GM21447 (cell line): Measurements from ENCODE around the gene USP17L15.
"Not testable (repeated sequence)": the region's sequence is repeated elsewhere in the genome, so short reads cannot be mapped to it uniquely, and the experiment has no call there.

Experiments
- ATAC-seq: cut with Tn5 transposase; IDR thresholded peaks from one replicate; pipeline ENCODE4 v1.9.1; 2021; ENCODE audit not compliant: unreplicated experiment

USP17L15 gene, protein sequence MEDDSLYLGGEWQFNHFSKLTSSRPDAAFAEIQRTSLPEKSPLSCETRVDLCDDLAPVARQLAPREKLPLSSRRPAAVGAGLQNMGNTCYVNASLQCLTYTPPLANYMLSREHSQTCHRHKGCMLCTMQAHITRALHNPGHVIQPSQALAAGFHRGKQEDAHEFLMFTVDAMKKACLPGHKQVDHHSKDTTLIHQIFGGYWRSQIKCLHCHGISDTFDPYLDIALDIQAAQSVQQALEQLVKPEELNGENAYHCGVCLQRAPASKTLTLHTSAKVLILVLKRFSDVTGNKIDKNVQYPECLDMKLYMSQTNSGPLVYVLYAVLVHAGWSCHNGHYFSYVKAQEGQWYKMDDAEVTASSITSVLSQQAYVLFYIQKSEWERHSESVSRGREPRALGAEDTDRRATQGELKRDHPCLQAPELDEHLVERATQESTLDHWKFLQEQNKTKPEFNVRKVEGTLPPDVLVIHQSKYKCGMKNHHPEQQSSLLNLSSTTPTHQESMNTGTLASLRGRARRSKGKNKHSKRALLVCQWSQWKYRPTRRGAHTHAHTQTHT

DNA sequence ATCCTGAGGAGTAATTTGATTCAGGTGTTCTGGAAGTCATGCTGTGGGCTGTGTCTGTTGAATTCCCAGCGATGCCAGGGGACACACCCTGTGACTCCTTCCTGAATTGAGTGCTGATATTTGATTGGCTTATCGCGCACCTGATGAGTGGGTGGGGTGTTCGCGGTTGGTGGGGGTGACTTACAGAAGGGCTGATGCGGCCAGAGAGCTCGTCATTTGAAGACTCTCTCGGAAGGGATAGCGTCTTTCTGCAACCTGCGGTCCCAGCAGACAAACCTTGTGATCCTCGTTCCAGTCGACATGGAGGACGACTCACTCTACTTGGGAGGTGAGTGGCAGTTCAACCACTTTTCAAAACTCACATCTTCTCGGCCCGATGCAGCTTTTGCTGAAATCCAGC is at the start of gene USP17L15:
Gene USP17L15, plus strand, starts transcription at position 301 of the 400 bp plus-strand sequence. Its CDS starts 0 bp downstream, at position 301.
- not testable (repeated sequence) for ATAC-seq

GRCh38 chr4:9210357-9210756 is 23.8 kb upstream of the USP17L15 start, which contains the start of gene USP17L10:
Gene USP17L10, plus strand, starts transcription at chr4:9210657. Its CDS starts 0 bp downstream, at chr4:9210657.
- not testable (repeated sequence) for ATAC-seq

GRCh38 chr4:9214701-9215100 is 19.5 kb upstream of the USP17L15 start:
- not testable (repeated sequence) for ATAC-seq

- ATAC-seq = not testable (repeated sequence)
Observed at GRCh38 chr4:9215105-9215504, 19.1 kb upstream of the USP17L15 start, which contains the start of gene USP17L11. Gene USP17L11, plus strand, starts transcription at chr4:9215405. Its CDS starts 0 bp downstream, at chr4:9215405.

GRCh38 chr4:9219852-9220251 is 14.3 kb upstream of the USP17L15 start, which contains the start of gene USP17L12:
Gene USP17L12, plus strand, starts transcription at chr4:9220152. Its CDS starts 0 bp downstream, at chr4:9220152.
- not testable (repeated sequence) for ATAC-seq

DNA sequence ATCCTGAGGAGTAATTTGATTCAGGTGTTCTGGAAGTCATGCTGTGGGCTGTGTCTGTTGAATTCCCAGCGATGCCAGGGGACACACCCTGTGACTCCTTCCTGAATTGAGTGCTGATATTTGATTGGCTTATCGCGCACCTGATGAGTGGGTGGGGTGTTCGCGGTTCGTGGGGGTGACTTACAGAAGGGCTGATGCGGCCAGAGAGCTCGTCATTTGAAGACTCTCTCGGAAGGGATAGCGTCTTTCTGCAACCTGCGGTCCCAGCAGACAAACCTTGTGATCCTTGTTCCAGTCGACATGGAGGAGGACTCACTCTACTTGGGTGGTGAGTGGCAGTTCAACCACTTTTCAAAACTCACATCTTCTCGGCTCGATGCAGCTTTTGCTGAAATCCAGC is 9.6 kb upstream of the USP17L15 start, which contains the start of gene USP17L13:
Gene USP17L13, plus strand, starts transcription at position 301 of the 400 bp plus-strand sequence. Its CDS starts 0 bp downstream, at position 301.
- not testable (repeated sequence) for ATAC-seq

DNA sequence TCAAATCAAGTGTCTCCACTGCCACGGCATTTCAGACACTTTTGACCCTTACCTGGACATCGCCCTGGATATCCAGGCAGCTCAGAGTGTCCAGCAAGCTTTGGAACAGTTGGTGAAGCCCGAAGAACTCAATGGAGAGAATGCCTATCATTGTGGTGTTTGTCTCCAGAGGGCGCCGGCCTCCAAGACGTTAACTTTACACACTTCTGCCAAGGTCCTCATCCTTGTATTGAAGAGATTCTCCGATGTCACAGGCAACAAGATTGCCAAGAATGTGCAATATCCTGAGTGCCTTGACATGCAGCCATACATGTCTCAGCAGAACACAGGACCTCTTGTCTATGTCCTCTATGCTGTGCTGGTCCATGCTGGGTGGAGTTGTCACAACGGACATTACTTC is 3.9 kb upstream of the USP17L15 start:
- not testable (repeated sequence) for ATAC-seq

GRCh38 chr4:9238461-9238860 is 4.3 kb downstream of the USP17L15 start:
- ATAC-seq = not testable (repeated sequence)

GRCh38 chr4:9243579-9243978 is 9.4 kb downstream of the USP17L15 start, which contains the start of gene USP17L17:
Gene USP17L17, plus strand, starts transcription at chr4:9243879. Its CDS starts 0 bp downstream, at chr4:9243879.
- not testable (repeated sequence) for ATAC-seq

GRCh38 chr4:9247953-9248680 is 13.9 kb downstream of the USP17L15 start, which contains the start of gene USP17L18:
Gene USP17L18, plus strand, starts transcription at chr4:9248630. Its CDS starts 0 bp downstream, at chr4:9248630.
- ATAC-seq = not testable (repeated sequence)

DNA sequence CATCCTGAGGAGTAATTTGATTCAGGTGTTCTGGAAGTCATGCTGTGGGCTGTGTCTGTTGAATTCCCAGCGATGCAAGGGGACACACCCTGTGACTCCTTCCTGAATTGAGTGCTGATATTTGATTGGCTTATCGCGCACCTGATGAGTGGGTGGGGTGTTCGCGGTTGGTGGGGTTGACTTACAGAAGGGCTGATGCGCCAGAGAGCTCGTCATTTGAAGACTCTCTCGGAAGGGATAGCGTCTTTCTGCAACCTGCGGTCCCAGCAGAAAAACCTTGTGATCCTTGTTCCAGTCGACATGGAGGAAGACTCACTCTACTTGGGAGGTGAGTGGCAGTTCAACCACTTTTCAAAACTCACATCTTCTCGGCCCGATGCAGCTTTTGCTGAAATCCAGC is 18.9 kb downstream of the USP17L15 start, which contains the start of gene USP17L19:
Gene USP17L19, plus strand, starts transcription at position 301 of the 400 bp plus-strand sequence. Its CDS starts 0 bp downstream, at position 301.
- ATAC-seq = not testable (repeated sequence)

GRCh38 chr4:9257824-9258223 is 23.6 kb downstream of the USP17L15 start, which contains the start of gene USP17L20:
Gene USP17L20, plus strand, starts transcription at chr4:9258124. Its CDS starts 0 bp downstream, at chr4:9258124.
- ATAC-seq = not testable (repeated sequence)

DNA sequence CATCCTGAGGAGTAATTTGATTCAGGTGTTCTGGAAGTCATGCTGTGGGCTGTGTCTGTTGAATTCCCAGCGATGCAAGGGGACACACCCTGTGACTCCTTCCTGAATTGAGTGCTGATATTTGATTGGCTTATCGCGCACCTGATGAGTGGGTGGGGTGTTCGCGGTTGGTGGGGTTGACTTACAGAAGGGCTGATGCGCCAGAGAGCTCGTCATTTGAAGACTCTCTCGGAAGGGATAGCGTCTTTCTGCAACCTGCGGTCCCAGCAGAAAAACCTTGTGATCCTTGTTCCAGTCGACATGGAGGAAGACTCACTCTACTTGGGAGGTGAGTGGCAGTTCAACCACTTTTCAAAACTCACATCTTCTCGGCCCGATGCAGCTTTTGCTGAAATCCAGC is 28.4 kb downstream of the USP17L15 start, which contains the start of gene USP17L21:
Gene USP17L21, plus strand, starts transcription at position 301 of the 400 bp plus-strand sequence. Its CDS starts 0 bp downstream, at position 301.
- ATAC-seq = not testable (repeated sequence)

DNA sequence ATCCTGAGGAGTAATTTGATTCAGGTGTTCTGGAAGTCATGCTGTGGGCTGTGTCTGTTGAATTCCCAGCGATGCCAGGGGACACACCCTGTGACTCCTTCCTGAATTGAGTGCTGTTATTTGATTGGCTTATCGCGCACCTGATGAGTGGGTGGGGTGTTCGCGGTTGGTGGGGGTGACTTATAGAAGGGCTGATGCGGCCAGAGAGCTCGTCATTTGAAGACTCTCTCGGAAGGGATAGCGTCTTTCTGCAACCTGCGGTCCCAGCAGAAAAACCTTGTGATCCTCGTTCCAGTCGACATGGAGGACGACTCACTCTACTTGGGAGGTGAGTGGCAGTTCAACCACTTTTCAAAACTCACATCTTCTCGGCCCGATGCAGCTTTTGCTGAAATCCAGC is 33.1 kb downstream of the USP17L15 start, which contains the start of gene USP17L22:
Gene USP17L22, plus strand, starts transcription at position 301 of the 400 bp plus-strand sequence. Its CDS starts 0 bp downstream, at position 301.
- ATAC-seq = not testable (repeated sequence)

DNA sequence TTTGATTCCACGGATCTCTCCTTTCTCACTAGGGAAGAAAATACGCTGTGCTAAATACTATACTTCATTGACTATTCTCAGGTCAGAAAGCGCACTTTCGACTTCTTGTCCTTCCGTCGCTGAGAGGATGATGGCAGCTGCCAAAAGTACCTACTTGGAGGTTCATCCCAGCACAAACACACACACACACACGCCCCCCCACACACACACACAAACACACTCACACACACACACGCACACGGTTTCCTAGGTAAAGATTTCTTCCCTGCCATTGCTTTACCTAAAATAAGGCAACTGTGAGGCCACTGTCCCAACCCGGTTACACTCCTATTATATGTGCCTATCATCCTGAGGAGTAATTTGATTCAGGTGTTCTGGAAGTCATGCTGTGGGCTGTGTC is 37.5 kb downstream of the USP17L15 start:
- not testable (repeated sequence) for ATAC-seq
